ENCODE data around the gene GALNT2. TPM values are rescaled to one million over a fixed set of nuclear protein-coding genes. Genes with fewer than 3 reads are reported as not detected.

GALNT2 gene
- total RNA-seq, 1 donor from 2014 or later = 67.9 TPM

DNA sequence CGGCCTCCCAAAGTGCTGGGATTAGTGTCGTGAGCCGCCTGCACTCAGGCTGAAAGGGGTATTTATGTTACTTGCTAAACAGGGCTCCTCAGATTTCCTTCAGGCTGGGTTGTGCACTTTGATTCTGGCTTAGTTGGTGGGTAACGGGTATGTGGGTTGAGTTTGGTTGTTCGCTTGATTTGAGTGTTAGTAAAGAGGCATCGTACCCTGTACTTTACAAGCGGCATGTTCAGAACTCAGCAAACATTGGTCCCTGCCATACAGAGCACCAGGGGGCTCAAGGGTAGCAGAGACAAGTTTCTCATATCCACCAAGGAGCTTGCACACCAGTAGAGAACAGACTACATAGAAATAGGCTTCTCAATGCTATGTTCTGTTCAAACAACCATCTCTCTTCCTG, 211.3 kb downstream of the GALNT2 start:
- no peak for DNase-seq (ENCODE audit: low spot score)

DNA sequence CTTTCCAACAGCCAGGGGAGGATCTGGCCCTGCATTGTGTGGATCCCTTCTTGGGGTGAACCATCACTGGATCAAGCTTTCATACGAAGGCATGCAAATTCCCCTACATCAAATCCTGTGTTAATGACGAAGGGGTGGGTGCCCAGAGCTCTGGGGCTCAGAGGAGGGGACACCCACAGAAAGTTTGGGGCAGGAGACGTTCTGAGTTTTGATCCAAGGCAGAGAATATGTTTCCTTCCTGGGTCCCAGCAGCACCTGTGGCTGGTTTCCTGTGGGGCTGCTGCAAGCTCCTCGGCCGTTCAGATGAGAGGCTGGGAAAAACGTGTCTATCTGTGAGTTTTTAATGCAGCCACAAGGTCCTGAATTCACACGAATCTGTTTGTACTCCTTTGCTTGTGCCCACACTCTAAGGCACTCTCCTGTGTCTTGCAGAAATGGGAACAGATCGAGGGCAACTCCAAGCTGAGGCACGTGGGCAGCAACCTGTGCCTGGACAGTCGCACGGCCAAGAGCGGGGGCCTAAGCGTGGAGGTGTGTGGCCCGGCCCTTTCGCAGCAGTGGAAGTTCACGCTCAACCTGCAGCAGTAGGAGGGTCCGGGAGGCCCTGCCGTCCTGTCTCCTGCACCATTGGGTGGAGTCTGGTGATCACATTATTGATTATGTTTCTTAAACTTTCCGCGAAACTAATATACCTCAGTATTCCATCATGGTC, 212.0 kb downstream of the GALNT2 start:
- no peak for DNase-seq (ENCODE audit: low spot score)

DNA sequence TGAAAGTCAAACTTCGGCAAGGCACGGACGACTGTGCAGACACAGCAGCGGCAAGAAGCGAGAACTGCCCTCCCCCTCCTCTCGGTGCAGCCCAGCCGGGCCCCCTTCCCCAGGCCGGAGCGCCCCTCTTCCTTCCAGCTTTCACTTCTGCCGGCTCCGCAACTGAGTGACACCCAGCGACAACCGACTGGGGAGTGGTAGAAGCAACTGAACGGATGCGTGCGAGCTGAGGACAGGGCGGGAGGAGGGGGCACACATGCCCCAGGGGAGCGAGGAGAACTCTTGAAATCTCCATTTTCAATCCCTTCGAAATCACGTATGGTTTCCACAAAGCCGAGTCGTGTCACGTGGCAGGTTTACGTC, 212.5 kb downstream of the GALNT2 start:
- DNase-seq (ENCODE audit: low spot score) = no peak

DNA sequence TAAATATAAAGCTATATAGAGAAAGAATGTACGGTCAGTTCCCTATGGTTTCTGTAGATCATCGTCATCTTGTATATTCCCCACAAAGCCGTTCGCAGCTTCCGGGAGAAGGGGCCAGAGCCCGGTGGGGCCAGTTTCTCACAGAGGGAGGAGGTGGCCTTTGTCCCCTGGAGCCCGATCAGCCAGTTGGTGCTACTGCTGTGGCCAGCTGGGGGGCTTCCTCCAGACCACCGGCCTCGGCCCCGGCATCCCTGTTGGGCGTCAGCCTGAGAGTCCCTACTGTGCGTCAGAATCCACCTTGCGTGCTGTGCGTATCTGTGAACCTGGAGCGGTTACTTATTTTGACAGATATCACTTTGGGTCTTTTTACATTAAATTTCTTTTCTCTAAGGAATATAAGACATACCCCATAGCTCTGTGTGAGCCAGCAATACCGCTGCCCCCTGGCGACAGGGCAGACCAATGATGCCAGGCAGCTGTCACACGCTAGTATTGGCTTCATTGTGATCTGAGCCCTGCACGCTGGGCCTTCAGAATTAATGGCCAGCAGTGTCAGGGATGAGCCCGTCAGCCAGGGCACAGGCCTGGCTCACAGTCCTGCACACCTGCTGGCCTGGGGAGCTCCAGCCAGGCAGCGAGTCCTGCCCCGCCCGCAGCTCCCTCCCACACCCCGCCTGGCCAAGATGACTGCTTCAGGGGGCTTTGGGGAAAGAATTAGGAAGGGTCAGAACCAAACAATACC, 213.2 kb downstream of the GALNT2 start:
- no peak for DNase-seq (ENCODE audit: low spot score)

DNA sequence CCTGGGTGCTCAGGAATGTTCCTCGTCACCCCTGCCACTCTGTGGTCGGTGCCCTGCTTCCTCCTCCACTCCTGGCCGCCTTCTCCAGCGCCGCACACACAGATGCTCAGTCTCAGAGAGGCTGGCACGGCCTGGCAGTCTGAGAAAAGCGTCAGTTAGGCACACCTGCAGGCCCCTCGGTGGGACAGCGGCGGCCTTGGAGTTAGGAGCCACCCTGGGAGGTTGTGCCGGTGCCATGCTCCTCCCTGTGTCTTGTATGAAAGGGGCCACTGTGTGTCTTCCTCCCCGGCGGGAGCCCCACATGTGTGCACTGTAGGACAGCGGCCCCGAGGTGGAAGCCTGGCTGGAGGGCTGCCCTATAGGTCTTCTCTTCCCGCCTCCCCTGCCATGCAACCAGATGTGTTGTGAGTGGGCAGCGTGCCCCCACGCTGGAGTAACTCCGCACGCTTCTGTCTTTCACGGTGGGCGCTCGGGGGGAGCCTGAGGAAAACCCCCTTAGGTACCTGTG, 213.9 kb downstream of the GALNT2 start:
- DNase-seq (ENCODE audit: low spot score) = no peak

DNA sequence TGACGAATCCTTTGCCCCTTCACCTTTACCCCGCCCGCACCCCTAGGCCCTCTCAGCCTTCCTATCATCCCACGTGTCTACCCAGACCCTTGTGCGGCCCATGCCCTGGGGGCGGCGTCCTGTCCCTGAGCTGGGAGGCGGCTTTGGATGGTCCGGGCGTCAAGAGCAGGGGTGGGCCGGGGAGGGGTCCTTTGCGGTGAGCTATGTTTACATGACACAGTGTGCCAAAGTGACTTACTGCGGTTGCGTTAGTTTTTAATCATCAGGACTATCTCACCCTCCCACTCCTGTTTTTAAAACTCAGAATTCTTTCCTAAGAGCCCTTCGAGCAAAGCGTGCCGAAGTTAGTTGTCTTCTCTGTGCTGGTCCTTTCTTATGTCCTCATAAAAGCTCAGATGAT, 214.5 kb downstream of the GALNT2 start:
- no peak for DNase-seq (ENCODE audit: low spot score)

DNA sequence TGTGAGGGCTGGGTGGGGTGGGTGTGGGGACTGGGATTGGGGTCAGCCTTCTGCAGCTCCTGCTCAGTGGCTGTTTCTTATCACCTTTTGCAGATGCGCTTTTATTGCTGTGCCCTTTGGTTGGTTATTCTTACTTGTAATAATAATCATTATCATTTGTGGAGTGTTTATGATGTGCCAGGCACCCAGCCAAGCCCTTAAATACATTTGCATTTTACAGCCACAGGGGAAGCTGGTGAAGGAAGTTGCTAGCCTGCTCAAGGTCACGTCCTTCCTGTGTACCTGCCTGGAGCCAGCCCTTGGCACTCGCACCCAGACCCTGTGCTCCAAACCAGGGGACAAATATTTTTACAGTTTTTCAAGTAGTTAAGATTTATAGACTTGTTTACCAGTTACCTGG, 215.1 kb downstream of the GALNT2 start:
- no peak for DNase-seq (ENCODE audit: low spot score)

DNA sequence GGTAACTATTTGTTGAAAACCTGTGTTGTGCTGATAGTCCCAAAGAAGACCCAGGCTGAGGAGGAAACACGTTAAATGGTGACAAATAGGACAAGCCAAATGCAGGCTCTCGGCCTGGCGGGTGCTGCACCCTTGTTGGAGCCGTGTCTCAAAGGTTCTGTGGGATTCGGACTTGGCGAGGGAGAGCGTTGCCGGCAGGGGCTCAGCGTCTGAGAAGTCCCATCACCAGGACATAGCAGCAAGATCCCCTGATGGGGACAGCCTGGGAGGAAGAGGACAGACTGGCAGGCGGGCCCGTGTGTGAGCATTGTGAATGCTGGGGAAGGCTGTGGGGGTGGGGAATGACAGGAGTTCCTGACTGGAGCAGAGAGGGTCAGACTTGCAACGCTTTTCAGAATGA, 216.6 kb downstream of the GALNT2 start:
- DNase-seq (ENCODE audit: low spot score) = no peak

DNA sequence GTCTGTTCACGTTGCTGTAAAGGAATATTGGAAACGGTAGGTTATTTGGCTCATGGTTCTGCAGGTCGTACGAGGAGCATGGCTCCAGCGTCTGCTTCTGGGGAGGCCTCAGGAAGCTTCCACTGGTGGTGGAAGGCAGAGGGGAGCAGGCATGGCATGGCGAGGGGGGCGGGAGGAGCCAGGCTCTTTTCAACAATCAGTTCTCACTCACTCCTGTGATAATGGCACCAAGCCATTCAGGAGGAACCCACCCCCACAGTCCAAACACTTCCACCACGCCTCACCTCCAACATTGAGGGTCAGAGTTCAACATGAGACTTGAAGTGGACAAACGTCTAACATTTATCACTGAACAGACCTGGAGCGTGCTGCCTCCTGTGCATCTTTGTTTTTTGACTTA, 217.9 kb downstream of the GALNT2 start:
- no peak for DNase-seq (ENCODE audit: low spot score)

DNA sequence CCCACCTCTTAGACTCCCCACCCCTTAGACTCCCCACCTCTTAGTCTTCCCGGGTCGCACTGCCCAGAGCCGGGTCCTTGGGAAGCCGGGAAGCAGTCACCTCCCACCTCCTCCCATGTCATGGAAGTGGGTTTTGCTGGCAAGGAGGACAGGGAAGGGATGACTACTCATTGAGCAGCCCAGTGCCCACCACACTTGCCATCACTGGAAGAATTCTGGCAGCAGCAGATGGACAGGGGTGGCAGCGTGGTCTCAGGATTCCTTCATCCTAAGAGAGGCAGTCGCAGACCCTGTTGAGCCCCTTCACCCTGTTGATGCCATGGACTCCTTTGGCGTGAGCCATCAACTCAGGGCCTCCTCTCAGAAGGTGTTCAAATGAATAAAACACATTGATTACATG, 218.3 kb downstream of the GALNT2 start:
- DNase-seq (ENCODE audit: low spot score) = no peak

DNA sequence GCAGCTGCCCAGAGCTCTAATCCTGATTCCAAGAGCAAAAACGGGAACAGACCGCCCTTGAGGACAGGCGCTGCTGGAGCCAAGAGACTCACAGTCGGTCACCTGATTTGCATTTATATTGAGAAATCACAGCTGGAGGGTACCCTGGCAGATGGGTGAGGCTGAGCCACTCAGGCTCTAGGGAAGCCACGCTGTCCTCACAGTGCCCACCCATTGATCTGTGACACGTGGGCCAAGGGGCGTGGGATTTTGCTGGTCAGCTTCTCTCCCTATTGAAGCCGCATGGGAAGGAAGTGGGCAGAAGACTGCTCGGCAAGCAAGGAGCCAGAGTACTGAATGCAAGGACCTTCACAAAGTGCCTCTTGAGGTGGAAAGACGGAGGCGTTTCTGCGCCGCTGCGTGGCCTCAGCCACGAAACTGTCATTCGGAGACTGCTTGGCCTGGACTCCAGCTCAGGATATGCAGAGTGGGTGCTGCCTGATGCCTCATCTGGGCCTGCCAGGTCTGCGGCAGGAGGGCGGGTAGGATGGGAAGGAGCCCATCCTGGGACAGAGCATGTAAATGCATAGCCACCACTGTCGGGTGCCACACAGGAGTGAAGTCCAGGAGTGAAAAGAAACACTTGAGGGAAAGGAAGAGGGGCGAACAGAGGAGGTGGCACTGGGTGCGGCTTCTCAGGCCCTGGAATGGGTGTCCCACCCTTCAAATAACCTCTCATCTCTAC, 219.3 kb downstream of the GALNT2 start:
- DNase-seq (ENCODE audit: low spot score) = no peak

DNA sequence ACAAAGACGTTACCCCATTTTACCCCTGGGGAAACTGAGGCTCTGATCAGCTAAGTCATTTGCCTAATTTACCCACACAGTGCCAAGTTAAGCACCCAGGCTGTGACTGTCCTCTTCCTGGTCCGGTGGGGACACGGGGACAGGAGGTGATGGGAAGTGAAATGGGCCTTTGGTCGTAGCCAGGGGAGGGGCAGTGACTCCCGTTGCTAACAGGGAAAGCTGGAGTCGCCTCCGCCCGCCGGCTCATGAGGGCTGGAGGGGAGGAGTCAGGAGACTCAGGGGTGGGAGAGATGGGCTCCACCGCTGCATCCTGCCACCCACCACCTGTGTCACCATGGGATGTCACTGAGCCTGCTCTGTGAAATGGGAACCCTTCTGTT, 219.8 kb downstream of the GALNT2 start:
- no peak for DNase-seq (ENCODE audit: low spot score)

DNA sequence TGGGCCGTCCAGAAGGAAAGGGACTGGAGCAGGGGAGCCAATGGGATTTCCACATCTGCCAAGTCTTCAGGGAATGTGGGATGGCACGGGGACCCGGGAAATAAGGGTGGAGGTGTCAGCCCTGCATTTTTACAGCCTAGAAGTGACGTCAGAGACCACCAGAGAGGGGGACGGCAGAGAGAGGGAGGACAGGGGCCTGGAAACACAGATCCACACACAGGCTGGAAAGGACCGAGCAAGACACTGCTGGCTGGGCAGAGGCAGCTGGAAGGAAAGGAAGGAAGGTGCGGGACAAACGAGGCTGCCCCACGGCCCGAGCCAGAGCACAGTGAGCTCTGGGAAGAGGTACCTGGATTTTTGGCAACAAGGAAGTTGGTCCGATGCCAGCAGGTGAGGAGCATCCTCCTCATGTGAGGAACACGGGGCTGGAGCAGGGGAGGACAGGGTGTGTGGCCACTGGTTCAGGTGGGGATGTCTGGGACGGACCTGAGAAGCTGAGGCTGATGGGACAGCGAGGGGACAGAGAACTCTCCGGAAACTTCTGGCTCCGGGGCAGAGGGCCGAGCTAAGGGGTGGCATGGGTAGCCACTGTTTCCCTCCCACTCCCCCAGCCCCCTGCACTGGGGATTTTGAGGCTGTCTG, 220.8 kb downstream of the GALNT2 start:
- DNase-seq (ENCODE audit: low spot score) = no peak

DNA sequence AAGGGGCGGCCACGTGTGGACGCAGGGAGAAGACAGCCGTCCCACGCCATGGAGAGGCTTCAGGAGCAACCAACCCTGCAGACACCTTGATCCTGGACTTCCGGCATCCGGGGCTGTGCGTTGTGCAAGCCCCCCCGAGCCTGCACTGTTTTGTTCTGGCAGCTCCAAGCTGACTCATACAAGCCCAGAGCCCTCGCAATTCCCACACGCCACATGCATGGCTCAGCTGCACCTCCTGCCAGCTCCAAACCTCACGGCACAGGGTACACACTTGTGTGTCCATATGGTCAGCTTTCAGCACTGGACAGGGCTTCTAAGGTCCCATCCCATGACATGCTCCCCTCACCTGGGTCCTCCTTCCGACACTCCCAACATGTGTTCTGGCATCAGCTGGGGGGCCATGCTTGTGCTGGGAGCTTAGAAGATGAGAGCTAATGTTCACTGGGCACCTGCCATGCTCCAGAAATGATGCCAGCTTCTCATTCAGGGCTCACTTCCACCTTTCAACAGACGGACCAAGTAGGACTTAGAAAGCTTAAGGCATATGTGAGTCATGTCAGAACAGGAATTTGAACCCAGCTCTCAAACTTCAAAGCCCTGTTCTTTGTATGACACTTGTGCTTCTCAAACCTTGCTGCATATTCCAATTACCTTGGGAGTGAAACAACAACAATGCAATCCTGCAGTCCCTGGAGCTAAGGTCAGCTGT, 221.8 kb downstream of the GALNT2 start:
- DNase-seq (ENCODE audit: low spot score) = no peak

DNA sequence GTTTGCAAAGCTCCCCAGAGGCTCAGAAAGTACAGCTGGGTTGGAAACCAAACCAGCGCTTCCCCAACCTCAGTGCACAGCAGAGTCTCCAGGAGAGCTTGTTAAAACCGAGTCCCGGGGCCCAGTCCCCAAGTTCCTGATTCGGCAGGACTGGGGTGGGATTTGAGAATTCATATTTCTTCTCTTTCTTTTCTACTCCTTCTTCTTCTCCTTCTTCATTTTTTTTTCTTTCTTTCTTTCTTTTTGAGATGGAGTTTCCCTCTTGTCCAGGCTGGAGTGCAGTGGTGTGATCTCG, 222.3 kb downstream of the GALNT2 start:
- no peak for DNase-seq (ENCODE audit: low spot score)

DNA sequence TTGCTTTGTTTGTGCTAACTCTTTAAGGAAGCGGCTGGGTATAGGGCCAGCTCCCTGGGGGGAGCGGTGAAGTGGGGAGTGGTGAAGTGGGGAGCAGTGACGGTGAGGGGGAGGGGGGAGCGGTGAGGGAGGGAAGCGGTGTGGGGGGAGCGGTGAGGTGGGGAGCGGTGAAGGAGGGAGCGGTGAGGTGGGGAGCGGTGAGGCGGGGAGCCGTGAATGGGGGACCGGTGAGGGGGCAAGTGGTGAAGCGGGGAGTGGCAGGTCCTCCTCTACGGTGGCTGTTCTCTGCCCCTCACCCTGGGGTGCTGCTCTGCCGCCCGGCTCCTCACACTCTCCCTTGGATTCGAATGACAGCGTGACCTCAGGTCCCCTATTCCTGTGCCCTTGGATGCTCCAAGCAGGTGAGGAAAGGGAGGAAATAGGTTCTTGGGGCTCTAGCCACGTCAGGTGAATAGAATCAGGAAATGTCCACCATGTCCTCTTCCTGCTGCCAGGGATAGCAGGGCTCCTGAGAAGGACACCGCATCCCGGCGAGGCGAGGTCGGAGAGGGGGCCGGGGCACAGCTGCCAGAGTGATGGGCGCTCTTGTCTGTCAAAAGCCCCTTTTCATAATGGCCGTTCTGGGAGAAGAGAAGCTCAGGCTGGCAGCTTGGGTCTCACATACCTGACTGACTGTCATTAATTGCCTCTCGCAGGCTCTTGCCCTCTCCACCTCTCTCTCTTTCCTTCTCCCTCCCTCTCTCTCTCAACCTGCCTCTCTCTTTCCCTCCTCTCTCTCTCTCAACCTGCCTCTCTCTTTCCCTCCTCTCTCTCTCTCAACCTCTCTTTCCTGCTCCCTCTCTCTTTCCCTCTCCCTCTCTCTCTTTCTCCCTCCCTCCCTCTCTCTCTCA, 224.9 kb downstream of the GALNT2 start:
- no peak for DNase-seq (ENCODE audit: low spot score)

DNA sequence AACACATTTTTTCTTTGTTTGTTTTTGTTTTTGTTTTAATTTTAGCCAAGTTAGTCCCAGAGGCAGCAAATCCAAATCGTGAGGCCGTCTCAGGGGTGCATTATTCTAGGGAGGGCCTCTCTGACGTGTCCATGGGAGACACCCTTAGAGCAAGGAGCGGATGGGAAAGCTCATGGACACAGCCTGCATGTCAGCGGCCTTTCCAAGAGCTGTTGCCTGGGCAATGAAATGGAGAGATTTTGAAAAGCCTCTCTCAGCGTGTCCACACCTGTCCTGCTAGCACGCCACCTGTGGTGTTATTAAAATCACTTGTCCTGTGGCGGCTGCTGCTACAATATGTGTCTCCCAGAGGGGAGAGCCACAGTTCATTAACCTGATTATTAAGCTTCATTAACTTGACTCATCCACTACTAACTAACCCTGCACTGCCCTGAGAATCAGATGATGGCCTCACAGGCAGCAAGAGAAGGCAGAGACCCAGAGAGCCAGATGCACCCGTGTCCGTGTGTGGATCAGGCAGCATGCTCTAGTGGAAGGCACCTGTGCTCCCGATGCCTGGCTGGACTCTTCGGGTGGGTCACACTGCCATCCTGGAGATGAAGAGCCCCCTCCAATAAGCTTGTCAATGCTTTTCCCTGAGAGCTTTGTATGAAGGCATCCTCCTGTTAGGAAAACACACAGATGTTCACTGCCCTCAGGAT, 225.8 kb downstream of the GALNT2 start:
- DNase-seq (ENCODE audit: low spot score) = no peak

DNA sequence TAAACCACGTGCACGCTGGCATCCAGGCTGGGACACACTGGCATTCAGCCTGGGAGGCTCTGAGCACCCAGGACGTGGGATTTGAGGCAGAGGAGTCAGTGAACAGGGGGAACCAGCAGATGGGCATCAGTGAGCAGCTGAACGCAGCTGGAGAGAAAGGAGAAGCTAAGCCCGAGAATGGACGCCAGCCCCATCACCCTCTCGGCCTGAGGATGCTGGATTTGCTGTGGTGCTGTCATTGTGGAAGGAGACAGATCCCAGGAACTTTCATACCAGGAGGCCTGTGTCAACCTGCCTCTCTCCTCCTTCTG, 226.3 kb downstream of the GALNT2 start:
- no peak for DNase-seq (ENCODE audit: low spot score)

DNA sequence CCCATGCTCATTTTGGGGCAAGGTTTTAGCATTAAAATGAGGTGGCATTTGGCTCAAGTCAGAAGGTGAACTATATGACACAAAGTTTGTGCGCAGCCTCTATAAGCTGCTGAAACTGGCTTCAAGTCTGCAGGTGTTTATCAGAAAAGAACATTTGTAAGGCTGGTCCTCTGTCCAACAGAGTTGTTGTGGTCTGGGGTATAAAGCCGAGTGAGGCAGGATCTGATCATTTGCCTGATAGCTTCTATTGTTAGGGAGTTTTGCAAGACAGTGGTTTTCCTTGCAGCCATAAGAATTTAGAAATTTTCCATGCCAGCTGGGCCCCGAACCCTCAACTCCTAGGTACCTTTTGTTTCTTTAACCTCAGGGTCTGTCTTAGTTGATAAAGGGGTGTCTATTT, 228.3 kb downstream of the GALNT2 start:
- no peak for DNase-seq (ENCODE audit: low spot score)

DNA sequence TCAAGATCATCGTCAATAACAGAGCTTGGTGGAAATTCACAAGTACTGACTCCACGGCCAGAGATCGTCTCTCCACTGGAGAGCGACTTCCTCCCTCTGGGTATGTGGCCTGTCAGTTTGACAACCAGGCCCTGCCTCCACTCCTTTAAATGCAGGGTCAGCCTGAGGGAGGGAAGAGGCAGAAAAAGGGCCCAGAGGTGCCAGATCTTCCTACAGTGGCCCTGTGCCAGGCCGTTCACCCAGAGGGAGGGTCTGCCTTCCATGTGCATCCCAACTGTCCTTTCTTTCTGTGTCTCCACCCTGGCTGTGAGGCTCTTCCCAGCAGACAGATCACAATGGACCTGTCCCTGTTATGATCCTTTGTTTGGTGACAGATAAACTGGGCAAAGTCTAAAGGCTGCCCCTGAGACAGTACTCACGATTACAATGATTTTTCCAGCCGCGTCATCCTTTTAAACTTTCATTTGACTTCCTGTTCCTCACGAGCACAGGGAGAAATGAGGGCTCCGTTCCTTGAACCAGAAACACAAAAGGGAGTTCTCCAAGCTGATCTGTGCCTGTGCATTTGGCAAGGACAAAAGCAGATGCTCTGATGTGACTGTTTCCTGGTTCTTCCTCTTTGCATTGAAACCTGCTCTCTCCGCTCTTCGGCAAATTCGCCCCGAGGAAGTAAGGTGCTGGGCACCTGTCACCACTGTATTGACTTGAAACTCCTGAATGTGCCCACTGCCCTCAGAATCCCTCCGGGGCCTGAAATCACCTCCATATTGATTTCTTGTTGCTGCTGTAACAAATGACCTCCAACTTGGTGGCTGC, 232.4 kb downstream of the GALNT2 start:
- no peak for DNase-seq (ENCODE audit: low spot score)

Data from ureter (tissue), 1 donor.